GM21381 (cell line): ENCODE results near the gene NANOS1.

ENCODE experiments used
- ATAC-seq: cut with Tn5 transposase; IDR thresholded peaks from one replicate; pipeline ENCODE4 v1.9.1; 2021; ENCODE audit warnings: mild to moderate bottlenecking, moderate library complexity; ENCODE audit not compliant: unreplicated experiment

Gene NANOS1

GRCh38 chr10:119055472-119055871 lies 26.0 kb downstream of the NANOS1 start:
- ATAC-seq, result no peak

GRCh38 chr10:119058010-119058409 lies 28.5 kb downstream of the NANOS1 start:
- ATAC-seq, result no peak

GRCh38 chr10:119059557-119059956 lies 30.0 kb downstream of the NANOS1 start:
- no peak for ATAC-seq

GRCh38 chr10:119060107-119060506 lies 30.6 kb downstream of the NANOS1 start:
- no peak for ATAC-seq

GRCh38 chr10:119061352-119061751 lies 31.8 kb downstream of the NANOS1 start:
- ATAC-seq, result no peak

- ATAC-seq, result no peak
Observed at GRCh38 chr10:119061926-119062325, 32.4 kb downstream of the NANOS1 start.

- ATAC-seq, result no peak
Observed at GRCh38 chr10:119070395-119071165, 41.1 kb downstream of the NANOS1 start.

GRCh38 chr10:119073584-119073983 lies 44.1 kb downstream of the NANOS1 start:
- no peak for ATAC-seq

- ATAC-seq, result no peak
Observed at GRCh38 chr10:119078422-119079179, 49.1 kb downstream of the NANOS1 start.

GRCh38 chr10:119079599-119080520 lies 50.3 kb downstream of the NANOS1 start:
- ATAC-seq, result peak; percentile 57

GRCh38 chr10:119080521-119081259 lies 51.2 kb downstream of the NANOS1 start, which contains the start of gene EIF3A:
Gene EIF3A, minus strand, starts transcription at chr10:119080817. Its CDS starts 141 bp downstream, at chr10:119080676.
- ATAC-seq, result peak; percentile 81
